Testis (tissue), 2 donors: ENCODE measurements around the gene NOS1AP.

ENCODE experiments used
- POLR2A ChIP-seq: fragments of 450-650 bp; IDR thresholded peaks from one replicate; pipeline ENCODE4 v1.6.1; 2017; ENCODE audit warnings: antibody characterized with exemption, mild to moderate bottlenecking, moderate library complexity
- TF ChIP-seq, protein P1 (sequence below), 3 experiments: fragments of 450-650 bp in 2 of 3; fragments of 200-600 bp in 1 of 3; sonication (generic) in 1 of 3; IDR thresholded peaks; one replicate each; pipeline ENCODE4 v1.5.1; 2016 to 2019; ENCODE audit warnings: antibody characterized with exemption in 3 of 3, mild to moderate bottlenecking in 2 of 3, moderate library complexity in 1 of 3

DNA sequence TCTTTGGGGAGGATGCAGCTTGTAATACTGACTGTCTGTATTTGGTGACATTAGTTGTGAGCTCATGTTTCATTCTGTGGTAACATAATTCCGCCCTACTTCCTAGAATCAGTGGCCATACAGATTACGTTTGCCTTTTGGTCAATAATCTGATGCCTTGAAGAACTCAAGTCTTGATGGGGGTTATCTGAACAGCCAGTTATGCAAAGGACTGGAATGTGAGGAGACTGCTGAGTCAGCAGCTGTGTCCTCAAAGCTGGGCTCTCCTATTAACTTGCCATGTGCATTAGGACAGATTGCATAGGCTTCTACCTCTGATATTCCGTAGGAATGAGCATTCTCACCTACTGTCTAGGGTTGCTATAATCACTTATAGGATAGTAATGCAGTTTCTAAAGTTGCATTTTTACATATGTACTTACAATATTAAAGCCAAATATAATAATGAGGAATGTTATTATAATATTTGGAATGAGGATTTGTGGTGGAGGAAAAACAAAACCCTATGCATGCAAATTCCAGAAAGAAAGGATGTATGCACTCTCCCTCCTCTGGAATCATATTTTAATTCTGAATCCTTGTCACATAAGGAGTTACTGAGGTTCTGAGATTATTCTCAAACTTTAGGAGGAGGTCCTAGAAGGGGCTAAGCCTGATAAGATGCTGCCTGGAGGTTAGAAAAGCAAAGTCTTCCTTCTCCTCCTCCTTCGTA lies 116.0 kb downstream of the NOS1AP start:
- TF ChIP-seq, protein P1, sequence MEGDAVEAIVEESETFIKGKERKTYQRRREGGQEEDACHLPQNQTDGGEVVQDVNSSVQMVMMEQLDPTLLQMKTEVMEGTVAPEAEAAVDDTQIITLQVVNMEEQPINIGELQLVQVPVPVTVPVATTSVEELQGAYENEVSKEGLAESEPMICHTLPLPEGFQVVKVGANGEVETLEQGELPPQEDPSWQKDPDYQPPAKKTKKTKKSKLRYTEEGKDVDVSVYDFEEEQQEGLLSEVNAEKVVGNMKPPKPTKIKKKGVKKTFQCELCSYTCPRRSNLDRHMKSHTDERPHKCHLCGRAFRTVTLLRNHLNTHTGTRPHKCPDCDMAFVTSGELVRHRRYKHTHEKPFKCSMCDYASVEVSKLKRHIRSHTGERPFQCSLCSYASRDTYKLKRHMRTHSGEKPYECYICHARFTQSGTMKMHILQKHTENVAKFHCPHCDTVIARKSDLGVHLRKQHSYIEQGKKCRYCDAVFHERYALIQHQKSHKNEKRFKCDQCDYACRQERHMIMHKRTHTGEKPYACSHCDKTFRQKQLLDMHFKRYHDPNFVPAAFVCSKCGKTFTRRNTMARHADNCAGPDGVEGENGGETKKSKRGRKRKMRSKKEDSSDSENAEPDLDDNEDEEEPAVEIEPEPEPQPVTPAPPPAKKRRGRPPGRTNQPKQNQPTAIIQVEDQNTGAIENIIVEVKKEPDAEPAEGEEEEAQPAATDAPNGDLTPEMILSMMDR (IDR thresholded peaks at IDR 0.05) = no peak
- TF ChIP-seq POLR2A = no peak
